GM15510 (cell line): ENCODE measurements around the gene SMARCA2.

ENCODE experiments used
- POLR2A ChIP-seq: IDR thresholded peaks from 3 replicates; pipeline ENCODE4 v1.6.1; 2011; ENCODE audit warnings: borderline replicate concordance; ENCODE audit not compliant: insufficient read length; ENCODE audit errors: extremely low read depth

The SMARCA2 gene

DNA sequence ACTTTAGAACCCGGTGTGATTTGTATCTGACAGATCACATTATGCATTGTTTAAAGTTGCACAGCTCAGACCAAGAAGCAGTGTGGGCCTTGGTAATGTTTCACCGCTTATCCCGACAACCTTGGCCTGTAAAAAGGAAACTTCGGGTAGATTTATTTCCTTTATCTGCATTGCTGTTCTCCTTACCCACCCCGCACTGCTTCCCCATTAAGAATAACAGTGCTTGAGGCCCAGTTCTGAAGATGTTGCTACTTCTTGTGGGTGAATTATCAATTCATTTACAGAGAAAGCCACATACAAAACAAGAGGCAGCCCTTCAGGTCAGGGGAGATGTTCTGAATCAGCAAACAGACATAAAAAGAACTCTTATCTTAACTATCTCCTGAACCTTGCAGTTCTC lies 8.4 kb downstream of the SMARCA2 start:
- TF ChIP-seq POLR2A = no peak

DNA sequence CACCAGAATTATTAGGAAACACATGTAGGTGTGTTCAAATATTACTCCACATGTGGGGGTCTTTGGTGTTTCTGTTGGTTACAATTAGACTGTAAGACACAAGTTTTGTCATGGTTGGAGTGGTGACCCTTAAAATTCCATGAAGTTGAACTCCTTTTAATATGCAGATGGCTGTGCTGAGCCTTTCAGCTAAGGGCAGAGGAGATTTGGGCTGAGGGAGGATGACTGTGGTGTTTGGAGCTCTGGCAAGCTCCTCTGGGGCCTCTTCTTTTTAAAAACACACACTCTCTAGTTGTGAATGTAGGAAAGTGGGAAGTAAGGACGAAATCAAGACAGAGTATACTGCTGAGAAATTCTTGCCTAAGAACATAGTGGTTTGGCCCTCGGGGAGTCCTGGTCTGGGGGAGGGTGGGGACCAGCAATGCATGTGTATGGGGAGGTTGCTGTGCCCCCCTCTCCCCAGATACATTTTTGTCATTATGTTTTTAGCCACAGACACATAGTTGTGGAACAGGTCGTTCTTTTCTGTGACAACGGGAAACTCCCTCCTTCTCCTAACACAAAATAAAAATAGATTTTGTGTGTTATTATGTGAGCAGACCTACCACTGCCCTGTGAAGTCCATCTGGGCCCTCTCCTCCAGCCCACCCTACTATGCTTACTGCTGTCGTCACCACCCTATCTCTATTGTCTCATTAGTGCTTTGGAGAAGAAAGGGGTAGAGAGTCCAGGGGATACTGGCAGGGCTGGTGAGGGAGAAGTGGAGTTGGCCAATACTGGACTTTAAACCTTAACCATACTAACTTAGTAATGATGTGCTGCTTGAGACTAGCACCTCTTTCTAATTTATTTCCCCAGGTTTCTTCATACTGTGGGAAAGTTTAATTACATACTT lies 10.0 kb downstream of the SMARCA2 start:
- TF ChIP-seq POLR2A = no peak

DNA sequence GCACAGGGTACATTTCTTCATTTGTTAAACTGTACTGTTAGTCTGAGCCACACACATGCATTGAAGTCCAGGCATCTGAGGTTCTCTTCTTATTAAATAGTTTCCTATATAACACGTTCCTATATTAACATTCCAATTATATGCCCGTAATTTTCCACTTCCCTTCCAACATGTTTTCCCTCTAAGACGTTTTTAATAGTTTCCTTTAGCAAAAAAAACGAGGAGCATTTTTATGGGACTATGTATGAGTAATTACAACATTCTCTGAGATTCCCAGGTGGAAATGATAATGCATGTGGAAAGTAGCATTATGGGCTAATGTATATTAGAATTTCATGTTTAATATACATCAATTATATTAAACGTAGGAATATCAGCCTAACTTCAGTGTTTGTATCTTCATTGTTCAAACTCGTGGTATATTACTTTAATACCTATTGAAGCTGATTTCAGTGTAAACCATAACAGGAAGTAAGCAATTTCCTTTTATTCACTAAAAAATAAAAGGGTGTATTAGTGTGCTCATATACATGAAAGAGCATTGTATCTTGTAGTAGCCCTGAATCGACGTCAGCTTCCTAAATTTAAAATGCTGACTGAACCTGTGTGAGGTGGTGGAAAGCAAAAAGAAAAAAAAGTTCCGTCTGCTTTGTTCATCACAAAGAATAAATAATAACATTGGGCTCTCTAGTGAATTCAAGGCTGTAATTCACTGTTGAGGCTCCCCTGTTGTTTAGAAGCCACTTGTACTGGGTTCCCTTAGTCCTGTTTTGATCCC lies 11.3 kb downstream of the SMARCA2 start:
- no peak for TF ChIP-seq POLR2A

DNA sequence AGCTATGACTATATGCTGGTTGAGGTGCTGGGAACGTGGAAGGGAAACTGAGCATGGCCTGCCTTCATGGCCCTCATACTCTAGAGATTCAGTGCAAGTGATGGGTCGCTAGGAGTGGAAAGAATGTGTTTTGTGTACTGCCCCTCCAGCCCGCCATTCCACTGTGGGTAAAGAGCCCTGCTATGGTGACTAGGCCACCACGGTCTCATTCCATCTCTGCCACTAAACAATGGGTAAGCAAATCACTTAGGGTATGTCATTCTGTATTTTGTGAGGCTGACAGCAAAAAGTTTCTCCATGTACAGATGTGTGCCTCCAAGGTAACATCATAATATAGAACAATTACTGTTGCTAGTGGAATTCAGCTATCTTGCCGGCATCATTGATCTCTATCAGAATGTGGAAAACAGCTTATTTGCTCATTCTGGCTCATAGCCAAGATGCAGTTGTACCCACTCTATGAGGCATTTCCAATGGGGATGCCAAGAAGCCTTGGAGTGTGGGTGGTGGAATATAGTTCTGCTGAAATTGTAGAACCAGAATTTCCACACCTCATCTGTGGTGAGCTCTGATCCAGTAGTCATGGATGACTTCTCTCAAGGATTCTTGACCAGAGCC lies 12.5 kb downstream of the SMARCA2 start:
- no peak for TF ChIP-seq POLR2A

DNA sequence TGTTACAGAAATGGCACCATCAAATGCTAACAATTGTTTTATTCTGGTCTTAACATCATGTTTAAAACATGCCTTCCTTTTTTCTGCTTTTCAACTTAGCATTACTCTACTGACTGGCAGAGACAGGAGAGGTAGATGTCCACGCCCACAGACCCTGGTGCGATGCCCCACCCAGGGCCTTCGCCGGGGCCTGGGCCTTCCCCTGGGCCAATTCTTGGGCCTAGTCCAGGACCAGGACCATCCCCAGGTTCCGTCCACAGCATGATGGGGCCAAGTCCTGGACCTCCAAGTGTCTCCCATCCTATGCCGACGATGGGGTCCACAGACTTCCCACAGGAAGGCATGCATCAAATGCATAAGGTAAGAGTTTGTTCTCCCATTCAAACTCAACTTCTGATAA lies 13.7 kb downstream of the SMARCA2 start:
- TF ChIP-seq POLR2A = no peak

DNA sequence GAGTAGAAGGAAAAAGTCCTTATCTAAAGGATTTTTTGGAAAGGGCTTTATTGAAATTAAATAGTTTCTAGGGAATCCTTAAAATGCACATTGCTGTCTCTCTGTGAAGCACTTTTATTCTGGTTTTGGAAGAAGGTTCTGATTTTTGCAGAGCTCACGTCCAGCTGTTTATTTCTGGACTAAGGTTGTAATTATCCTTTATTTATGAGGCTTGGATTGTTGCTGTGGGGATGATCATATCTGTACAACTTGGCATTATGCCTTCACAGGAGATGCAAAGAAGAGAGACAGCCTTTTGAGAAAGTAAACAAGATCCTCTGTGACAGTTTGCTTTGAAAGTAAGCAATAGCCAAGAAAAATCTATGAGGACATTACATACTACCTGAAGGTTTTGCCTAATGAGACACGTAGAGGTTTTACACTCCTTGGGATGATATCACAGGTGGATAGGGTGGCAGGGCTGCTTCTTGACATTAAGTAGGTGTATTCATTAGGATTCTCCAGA lies 14.6 kb downstream of the SMARCA2 start:
- TF ChIP-seq POLR2A = no peak

DNA sequence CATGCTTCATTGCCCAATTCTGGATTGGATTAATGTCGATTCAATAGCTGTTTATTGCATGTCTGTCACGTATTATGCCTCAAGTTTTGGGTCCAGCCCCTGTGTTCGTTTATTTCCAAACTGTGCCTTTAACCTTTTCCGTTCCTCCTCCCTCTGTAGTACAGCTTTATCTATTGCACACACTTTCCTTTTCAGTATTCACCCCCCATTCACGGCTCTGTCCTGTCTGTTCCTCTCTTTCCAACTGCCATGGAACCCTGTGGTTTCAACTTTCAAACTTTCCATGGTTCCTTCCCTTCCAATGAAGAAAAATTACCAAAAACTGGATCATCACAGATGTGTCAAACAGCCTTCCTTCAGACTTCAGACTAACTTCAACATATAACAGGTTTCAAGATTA lies 17.1 kb downstream of the SMARCA2 start:
- no peak for TF ChIP-seq POLR2A

DNA sequence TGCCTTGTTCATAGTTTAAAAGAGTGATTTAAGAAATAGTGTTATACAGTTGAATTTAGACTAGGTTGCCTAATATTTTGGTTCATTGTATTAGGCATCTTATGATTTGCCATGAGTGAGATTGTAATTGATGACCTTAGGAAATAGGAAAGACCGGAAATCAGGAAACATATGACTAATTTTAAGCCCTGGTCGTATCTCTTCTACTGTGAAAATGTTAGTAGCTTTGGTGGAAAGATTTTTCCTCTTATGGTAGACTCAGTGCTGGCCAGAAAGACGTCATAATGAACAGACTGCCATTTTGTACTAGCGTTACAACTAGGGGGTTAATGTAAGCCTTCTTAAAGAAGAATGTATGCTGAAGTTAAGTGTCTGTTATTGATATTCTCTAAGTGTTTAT lies 21.7 kb downstream of the SMARCA2 start:
- no peak for TF ChIP-seq POLR2A

DNA sequence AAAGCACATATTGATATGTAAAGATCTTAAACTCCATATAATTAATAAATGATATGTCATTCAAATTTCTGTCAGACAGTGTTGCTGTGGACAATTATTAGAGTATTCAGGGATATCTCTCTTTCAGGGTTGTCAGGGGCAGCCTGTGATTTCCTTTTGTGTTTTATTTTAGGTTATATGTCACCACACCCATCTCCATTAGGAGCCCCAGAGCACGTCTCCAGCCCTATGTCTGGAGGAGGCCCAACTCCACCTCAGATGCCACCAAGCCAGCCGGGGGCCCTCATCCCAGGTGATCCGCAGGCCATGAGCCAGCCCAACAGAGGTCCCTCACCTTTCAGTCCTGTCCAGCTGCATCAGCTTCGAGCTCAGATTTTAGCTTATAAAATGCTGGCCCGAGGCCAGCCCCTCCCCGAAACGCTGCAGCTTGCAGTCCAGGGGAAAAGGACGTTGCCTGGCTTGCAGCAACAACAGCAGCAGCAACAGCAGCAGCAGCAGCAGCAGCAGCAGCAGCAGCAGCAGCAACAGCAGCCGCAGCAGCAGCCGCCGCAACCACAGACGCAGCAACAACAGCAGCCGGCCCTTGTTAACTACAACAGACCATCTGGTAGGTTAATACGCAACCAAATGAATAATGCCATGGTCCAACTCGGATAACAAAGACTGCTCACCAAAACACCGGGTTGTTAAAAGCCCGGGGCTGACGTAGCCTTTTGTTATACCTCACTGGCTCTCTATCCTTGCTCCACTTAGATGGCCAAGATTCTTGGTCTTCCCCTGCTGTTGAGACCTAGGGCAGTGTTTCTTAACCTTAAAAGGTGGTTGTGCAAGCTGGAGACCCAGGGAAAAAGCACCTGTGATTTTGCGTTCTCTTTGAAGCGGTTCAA lies 24.4 kb downstream of the SMARCA2 start:
- no peak for TF ChIP-seq POLR2A

DNA sequence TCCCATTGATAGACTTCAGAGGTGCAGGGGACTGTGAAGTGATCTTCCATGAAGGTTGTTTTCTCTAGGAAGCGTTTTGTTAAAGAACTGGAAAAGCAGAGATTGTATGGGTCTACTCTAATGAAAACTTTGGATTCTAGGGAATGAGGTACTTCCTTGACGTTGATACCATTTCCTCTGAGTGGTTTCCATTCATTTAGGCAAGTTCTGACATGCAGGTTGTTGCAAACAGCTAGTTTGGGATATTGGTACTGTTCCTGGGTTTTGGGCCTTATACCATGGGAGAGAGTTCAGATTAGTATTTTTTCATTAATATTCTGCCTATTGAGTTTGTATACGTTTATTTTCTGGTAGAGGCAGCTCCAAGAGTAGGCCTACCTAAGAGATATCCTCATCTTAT lies 25.7 kb downstream of the SMARCA2 start:
- TF ChIP-seq POLR2A = no peak

DNA sequence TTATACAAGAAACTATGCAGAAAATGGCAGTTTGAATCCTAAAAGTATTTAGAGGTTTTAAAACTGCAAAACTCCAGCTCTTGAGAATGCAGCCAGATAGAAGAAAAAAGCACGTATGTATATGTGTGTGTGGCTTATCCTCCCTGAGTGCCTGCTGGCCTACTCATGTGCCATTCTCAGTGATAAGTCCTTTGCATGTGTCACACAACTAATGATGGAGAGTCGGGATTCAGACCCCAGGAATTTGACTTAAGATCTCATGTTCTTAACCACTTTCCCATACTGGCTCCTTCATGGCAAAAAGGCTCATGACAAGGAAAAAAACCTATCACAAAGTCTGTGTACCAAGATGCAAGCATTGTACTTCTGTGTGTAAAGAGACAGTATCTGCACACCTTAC lies 26.6 kb downstream of the SMARCA2 start:
- no peak for TF ChIP-seq POLR2A

DNA sequence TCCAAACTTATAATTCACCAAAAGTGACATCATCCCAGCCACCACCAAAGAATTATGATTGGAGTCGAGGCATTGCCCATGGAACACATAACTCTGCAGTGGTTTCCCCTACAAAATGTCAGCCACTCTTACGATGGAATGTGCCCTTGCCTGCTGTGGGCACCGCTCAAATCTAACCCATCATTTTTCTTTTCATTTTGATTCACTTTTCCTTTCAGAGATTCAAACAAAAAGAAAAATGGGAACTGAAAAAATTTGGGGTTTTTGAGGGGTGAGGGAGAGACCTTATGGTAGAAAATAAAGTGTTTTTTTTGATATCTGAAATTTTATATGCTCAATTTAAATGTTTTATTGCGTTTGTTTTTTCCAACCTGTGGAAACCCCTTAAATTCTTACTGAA lies 28.1 kb downstream of the SMARCA2 start:
- TF ChIP-seq POLR2A = no peak

DNA sequence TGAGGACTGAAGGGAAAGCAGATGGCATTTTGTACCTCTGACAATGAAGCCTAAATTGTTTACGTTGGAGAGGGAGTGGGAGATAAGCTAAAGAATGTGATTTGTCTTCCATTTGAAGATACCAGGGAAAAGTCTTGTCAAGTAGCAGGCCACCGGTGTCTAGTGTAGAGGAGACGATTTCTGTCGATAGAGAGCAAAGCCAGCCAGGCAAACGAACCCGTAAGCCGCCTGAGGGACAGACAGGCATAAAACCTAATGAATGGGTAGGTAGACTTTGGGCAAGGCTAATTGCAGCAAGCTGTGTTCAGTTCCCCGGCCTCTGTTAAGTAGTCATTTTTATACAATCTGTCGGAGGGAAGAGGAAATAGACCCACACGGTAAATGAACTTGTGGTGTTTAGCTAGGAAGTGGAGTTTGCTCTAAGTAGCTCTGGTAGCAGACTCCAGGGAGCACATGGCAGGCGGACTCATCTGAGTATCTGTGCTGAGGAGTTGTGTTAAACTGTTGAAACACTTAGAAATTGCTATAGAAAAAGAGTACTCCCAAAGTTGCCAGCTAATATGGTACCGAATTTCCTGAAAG lies 28.8 kb downstream of the SMARCA2 start:
- TF ChIP-seq POLR2A = no peak

DNA sequence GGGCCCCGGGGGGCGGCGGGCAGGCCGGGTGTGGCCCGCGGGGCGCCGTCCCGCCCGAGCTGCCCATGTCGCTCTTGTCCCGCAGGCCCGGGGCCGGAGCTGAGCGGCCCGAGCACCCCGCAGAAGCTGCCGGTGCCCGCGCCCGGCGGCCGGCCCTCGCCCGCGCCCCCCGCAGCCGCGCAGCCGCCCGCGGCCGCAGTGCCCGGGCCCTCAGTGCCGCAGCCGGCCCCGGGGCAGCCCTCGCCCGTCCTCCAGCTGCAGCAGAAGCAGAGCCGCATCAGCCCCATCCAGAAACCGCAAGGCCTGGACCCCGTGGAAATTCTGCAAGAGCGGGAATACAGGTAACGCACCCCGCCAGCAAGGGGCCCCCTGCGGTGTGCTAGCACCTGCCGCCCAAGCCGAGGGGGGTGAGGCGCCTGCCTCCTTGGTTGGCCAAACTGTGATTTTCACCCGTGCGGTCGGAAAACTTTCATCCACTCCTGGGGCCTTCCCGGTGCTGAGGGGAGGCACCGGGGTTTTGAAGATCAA lies 32.1 kb downstream of the SMARCA2 start:
- TF ChIP-seq POLR2A = no peak
